ENCODE results near the gene RRM1. TPM values are rescaled to one million over a fixed set of nuclear protein-coding genes. Genes with fewer than 3 reads are reported as not detected.

The RRM1 gene
- total and polyA plus RNA-seq, 9 of the 15 experiments (the other 6 are each of a cell fraction or from before 2014, with no cell fraction given): 113 to 270 (median 163) TPM

- TF ChIP-seq ZNF592 (IDR thresholded peaks at IDR 0.05): no peak
- TF ChIP-seq GTF2E2 (tag; IDR thresholded peaks at IDR 0.05): no peak
- no peak for TF ChIP-seq ZNF3 (CRISPR knock-in tag; IDR thresholded peaks at IDR 0.05)
- peak; percentile 50 for TF ChIP-seq EGR1 (conservative IDR thresholded peaks at IDR 0.05)
- no peak for TF ChIP-seq FOXA3 (CRISPR knock-in tag; conservative IDR thresholded peaks at IDR 0.05 in 1 of 2, IDR thresholded peaks at IDR 0.05 in 1 of 2)
- no peak for TF ChIP-seq GTF2F1 (IDR thresholded peaks at IDR 0.05; ENCODE audit: low read depth, low read length)
- TF ChIP-seq GTF2B (IDR thresholded peaks at IDR 0.05; ENCODE audit: extremely low read depth, insufficient read length): no peak
- 0 out of 2 replicates have a peak, but pooled peaks have one; percentile 6 for TF ChIP-seq TCF3 (CRISPR knock-in tag; IDR thresholded peaks at IDR 0.05)
- TF ChIP-seq DEAF1 (CRISPR knock-in tag; IDR thresholded peaks at IDR 0.05): no peak
- no peak for TF ChIP-seq SRF (CRISPR knock-in tag; IDR thresholded peaks at IDR 0.05)
- TF ChIP-seq HDAC2 (IDR thresholded peaks at IDR 0.05): no peak
- no peak for TF ChIP-seq KHSRP (IDR thresholded peaks at IDR 0.05)
- no peak for TF ChIP-seq ZBTB5 (IDR thresholded peaks at IDR 0.05)
- no peak for TF ChIP-seq GABPB1 (CRISPR knock-in tag; IDR thresholded peaks at IDR 0.05)
- no peak for TF ChIP-seq MLX (CRISPR knock-in tag; conservative IDR thresholded peaks at IDR 0.05)
- TF ChIP-seq E2F3 (CRISPR knock-in tag; IDR thresholded peaks at IDR 0.05): 0 out of 2 replicates have a peak, but pooled peaks have one; percentile 40
- no peak for TF ChIP-seq HMG20A (CRISPR knock-in tag; conservative IDR thresholded peaks at IDR 0.05)
- TF ChIP-seq THAP7 (CRISPR knock-in tag; IDR thresholded peaks at IDR 0.05): no peak
- 0 out of 2 replicates have a peak, but pooled peaks have one; percentile 1 for TF ChIP-seq EHMT2 (IDR thresholded peaks at IDR 0.05)
- TF ChIP-seq CBFA2T2 (conservative IDR thresholded peaks at IDR 0.05): 0 out of 2 replicates have a peak, but pooled peaks have one; percentile 23
These were observed 52.1 kb downstream of the RRM1 start (continued) for GRCh38 chr11:4146772-4147098.
